Measurements from ENCODE around the gene EPB41L2. TPM values are rescaled to one million over a fixed set of nuclear protein-coding genes. Genes with fewer than 3 reads are reported as not detected.
"Not testable (repeated sequence)": the region's sequence is repeated elsewhere in the genome, so short reads cannot be mapped to it uniquely, and the experiment has no call there.

Gene EPB41L2
- total RNA-seq, 1 experiment from 2014 or later = 17.5 TPM

DNA sequence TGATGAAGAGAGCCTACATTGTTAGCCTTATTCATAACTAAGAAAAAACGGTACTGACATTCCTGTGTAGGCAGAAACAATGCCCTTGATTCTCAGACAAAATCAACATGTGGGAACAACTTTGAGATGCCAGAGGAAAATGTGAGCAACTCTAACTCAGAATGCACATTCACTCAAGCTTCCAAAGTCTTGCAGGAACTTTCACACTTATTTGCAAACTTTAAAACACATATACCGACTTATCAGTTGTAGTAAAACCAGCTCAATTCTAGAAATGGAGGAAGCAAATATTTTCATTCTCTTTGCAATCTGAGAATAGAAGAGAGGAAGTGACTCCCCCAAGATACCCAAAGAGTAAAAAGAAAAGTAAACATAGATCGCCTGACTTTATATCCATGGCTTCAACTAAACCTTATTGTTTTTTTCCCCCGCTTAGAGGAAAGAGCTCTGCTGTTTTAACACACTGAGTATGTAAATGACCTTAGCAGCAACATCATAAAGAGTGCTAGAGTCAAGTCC lies 117.6 kb downstream of the EPB41L2 start:
- DNase-seq (ENCODE audit: low spot score) = no peak

DNA sequence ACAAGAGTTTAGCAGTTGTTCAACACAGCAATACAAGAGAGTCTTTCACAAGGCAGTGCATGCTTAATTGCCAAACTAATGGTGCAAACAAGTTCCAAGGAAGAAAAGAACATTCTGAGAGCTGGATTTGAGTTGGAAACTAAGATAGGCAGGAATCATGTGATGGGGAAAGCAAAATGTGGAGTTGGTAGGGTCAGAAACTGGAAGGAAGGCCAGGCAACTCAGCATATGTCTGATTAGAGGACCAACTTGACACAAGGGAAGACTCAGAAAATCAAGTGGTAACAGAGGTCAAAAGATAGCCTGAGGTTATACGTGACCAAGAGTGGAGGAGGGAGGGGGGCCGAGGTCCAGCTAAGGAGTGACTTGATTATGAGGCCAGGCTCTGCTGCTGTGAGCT lies 118.6 kb downstream of the EPB41L2 start:
- no peak for DNase-seq (ENCODE audit: low spot score)

DNA sequence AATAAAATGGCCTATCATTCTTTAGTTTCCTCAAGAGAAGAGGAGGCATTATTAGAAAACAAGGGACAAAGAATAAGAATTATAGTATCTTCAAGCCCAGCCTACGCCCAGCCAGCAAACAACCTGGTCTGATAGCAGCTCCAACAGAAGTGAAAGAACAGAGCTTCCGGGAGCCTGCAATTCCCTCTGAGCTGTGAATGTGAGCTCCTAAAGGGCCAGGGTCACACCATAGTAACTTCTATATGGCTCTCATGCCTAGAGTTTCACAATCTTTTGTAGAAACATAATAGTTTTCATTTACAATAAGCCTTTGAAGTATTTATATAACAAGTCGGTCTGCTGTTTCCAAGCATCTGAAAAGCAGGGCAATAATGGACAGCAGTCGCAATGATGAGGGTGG lies 119.3 kb downstream of the EPB41L2 start:
- no peak for DNase-seq (ENCODE audit: low spot score)

DNA sequence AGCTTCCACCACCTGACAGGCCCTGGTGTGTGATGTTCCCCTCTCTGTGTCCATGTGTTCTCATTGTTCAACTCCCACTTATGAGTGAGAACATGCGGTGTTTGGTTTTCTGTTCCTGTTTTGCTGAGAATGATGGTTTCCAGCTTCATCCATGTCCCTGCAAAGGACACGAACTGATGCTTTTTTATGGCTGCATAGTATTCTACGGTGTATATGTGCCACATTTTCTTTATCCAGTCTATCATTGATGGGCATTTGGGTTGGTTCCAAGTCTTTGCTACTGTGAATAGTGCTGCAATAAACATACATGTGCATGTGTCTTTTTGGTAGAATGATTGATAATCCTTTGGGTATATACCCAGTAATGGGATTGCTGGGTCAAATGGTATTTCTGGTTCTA lies 120.3 kb downstream of the EPB41L2 start:
- not testable (repeated sequence) for DNase-seq (ENCODE audit: low spot score)

DNA sequence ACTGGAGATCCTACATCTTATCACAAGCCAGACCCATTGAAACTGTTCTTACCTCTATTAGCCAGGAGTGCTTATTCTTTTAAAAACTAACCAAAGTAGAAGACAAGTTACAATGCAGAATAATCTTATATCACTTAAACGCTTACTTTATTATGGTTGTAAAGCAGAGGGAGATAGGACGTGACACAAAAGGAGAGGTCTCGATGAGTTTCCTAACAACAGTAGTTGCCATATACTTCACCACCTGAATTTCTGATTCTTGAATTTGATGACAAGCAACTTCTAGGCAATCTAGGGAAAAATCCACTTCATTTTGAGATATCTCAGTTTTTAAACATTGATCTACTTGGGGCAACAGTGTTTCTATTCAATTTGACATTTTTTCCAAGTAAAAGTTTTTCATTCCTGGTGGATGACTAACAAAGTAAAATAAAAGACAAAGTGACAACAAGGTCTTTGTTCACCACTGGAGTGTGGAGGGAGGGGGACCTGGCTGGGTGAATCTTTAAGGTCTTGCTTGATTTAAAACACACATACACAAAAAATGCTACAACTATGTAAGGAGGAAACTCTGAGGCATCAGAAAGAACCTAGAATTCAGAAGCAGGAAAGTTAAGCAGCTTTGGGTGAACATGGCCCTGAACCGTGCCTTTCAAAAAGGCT lies 125.0 kb downstream of the EPB41L2 start:
- peak; percentile 60 for DNase-seq (ENCODE audit: low spot score)

DNA sequence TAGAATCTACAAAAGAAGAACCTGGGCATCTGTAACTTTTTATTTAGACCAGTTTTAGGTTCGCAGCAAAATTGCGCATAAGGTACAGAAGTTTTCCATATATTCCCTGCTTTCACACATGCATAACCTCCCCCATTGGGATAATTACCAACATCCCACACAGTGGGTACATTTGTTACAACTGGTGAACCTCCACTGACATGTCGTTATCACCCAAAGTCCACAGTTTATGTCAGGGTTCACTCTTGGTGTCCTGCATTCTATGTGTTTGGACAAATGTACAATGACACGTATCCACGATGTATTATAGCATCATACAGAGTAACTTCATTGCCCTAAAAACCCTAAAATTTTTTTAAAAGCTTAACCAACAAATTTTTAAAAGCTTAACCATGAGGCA lies 126.1 kb downstream of the EPB41L2 start:
- no peak for DNase-seq (ENCODE audit: low spot score)

DNA sequence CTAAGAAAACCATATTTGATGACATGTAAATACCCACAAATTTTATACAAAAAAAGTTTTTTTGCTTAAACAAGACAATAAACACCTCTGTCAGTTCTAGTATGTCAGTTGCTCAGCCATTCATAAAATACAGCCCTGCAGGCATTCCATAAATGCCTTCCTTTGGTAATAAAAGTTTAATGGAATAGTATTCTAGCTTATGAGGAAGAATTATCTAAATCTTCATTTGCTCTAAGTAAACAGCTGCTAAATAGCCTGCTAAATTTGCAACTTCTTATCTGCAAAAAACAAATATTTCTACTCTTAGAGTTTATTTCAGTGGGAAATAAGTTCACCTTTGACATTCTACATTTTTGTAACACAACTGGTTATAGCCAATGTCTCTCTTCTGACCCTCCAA lies 127.1 kb downstream of the EPB41L2 start:
- peak; percentile 9 for DNase-seq (ENCODE audit: low spot score)

DNA sequence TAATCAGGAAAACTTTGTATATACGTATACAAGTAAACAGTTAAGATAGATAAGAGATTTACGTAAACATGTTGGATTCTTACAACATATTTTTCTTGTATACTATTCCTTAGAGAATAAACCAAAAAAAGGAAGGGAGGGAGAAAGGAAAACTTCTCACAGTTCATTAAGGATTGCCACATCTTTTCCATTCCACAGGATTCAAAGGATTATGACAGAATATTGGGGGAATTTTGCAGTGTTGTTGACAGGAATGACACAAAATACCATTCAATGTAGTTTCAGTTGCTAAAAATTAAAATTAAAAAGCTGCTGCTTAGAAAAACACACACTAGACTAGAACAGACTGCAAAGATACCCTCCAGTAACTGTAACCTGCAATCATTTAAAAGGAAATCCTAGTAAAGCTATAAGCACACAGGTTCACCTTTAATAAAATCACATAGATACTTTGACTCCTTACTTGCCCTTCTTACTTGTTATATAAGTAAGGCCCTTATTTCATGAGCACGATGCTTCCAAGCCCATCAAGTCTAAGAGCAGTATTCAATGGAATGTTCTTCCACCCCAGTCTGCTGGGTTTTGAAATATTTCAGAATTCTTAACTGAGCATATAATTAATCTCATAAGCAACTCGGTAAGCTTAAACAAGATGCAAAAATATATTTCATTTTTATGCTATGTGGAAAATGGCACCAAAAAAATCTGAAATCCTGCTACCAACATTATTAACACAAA lies 128.0 kb downstream of the EPB41L2 start:
- DNase-seq (ENCODE audit: low spot score) = no peak

DNA sequence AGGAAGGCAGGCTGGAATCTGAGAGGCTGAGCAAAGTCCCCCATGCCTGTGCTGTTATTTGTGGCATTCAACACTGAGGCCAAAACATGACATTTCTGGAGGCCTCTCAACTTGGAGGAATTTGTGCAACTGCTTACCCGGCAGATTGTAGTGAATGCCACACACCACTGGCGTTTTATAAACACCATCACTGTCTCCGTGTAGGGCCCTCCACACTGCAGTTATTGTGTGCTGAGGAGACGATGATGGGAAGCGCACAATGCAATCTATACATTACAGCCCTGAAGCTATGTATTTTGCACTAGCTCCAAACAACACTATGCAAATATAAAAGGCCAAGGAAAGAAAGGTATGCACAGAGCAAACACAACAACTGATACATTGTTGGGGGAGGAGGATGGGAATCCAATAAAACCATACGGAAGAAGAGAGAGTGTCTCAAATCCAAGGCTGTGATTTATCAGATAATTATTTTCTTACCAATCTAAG lies 129.3 kb downstream of the EPB41L2 start:
- no peak for DNase-seq (ENCODE audit: low spot score)

DNA sequence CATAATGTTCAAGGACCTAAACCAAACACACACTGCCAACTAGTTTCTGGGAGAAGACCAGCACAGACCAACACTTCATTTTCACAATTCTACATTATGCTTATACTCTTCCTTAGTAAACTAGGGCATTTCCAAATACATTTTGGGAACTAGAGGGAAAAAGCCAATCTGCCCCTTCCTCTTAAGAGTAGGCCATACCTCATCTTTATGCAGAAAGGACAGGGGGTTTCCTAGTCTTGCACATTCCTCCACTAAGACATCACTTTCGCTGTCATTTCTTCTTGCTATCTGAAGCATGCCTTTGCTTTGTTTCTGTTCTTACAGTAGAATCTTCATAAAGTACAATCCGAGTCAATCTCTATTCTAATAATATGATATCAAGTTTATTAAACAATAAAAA lies 130.1 kb downstream of the EPB41L2 start:
- no peak for DNase-seq (ENCODE audit: low spot score)

DNA sequence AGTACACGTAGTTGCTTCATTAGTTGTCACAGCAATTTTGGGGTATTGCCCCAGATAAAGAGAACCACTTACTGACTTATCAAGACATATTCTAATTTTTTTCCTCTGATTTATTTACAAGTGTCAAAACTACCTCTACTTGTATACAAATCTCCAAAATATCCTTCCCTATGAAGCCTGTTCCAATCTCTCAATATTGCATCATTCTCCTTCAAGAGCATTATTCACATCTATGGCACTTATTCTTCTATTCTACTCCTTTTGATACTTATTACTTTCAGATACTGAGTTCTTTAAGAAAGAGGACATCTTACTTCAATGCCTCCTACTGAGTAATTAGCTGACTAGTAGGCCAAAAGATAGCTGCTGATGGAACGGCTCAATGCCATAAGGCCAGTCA lies 130.6 kb downstream of the EPB41L2 start:
- DNase-seq (ENCODE audit: low spot score) = no peak

DNA sequence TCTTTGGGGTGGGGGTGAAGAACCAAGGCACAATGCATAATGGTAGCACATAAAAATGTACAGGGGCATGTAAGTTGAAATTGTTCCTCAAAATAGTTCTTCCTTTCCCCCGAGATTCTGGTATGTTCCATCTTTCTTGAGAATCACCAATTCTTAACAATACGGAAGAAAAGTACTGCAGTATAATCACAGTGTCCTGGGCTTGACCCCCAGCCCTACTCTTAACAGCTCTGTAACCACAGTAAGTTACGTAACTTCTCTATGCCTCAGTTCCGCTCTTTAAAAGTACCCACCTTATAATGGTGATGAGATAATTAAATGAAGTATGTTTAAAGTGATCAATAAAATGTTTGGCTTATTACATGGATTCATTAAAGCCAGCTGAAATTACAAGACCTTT lies 131.4 kb downstream of the EPB41L2 start:
- no peak for DNase-seq (ENCODE audit: low spot score)

DNA sequence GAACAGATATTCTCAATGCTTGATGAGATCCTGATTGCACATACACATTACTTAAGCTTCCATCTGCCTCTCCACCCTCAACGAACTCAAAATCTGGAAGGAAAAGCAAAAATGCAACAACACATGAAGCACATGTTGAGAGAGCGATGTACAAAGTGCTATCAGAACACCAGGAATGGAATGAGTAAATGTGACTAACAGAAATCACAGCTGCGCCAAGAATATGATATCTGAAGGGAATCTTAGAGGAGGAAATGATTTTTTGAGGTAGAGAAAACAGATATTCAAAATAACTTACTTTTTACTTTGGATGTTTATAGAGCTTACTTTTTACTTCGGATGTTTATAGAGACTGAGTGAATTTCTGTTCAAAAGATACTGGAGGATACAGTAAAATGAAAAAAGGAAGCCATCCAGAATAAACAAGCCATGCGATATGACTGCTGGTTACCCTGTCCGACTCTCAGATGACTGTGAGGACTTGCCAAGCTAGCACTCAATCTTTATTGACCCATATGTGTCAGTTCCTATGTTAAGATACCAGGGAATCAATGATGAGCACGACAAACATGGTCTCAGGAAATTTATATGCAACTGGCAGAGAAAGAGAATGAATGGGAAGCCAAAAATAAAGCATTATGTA lies 133.9 kb downstream of the EPB41L2 start:
- no peak for DNase-seq (ENCODE audit: low spot score)

DNA sequence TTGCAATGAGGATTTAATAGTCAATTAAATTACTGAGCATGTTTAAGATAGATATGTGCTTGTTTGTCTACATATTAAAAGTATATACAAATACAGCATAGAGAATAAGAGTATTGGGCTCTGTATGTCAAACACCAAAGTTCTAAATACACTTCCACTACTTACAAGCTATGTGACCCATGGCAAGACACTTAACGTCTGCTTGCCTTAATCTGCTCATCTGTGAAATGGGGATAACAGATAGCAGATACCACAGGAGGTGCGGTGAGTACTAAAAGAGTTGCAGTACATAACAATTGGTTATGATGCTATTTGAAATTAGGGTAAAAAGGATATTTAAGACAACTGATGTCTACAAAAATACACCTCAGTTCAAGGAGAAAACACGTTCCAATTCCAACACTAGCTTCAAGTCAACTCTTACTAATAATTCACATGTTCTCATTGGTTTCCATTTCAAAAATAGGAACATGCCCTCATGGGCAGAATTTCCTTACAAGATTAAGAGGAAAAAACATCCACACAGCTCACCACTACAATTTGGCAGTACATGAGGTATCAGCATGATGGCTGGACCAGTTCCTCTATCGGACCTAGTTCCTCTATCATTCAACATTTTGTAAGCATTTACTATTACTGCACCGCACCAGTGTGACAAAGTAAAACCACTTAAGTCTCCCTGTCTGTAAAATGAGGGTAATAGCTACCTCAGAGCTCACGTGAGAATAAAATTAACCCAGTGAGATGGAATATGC lies 134.7 kb downstream of the EPB41L2 start:
- DNase-seq (ENCODE audit: low spot score) = no peak

DNA sequence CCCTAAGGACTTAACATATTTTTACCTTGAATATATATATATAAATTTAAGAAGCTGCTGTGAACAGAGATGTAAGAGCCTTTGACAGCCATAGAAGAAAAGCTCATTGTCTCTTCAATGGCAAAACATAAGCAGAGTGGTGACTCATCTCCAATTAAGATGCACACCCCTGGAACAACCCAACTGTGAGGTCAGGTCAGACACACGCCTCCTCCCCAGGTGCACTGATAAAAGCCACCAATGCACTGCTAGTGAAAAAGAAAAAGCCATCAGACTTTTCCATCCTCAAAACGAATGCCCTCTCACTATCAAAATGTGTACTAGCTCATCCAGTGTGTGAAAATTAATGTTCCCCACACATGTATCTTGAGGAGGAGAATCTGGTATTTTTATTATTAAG lies 135.7 kb downstream of the EPB41L2 start:
- DNase-seq (ENCODE audit: low spot score) = peak; percentile 62

DNA sequence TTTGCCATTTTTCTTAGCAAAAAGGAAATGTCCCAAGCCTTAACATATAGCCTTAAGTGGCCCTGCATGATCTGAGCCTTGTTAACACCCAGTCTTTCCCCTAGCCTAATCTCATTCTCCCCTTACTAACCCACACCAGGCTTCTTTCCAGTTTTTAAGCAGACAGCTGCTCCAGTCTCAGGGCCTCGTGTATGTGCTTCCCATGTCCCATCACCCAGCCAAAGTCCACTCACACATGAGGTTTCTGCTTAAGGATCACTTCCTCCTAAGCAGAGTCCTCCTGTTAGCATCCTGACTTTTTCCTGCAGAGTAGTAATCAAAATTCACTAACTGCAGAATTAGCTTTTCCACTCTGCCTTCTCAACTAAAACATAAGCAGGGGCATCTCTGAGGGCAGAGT lies 139.7 kb downstream of the EPB41L2 start:
- no peak for DNase-seq (ENCODE audit: low spot score)

DNA sequence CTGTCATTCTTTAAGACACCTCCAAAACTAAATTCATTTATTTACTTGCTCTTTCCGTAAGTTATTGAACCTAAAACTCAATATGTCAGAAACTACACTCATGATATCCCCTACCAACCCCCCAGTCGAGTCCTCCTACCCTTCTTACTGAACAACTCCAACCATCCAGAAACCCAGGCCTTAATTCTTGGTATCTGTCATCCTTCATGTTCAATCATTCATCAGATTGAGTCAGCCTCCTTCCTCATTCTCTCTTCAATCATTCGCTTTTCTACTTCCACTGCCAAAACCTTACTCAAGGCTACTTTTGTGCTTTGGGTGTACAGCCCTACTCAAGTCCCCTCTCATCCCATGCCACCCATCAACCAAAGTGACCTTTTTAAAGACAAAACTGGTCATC lies 140.1 kb downstream of the EPB41L2 start:
- DNase-seq (ENCODE audit: low spot score) = no peak

DNA sequence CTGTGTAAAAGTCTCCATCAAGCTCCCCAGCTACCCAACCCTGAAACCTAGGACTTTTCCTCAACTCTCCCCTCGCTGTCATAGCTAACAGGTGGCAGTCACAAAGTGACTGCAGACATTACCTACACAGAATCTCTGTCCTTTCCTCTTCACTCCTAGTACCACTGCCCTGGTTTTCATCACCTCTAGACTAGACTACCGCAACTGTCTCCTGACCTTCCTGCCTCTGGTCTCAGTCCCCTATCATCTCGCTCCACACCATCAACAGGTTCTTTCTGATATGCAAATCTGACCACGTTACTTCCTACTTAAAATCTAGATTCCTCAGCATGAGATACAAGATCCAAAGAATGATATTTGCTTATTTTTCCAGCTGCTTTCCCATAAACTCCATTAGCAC lies 142.1 kb downstream of the EPB41L2 start:
- DNase-seq (ENCODE audit: low spot score) = no peak

DNA sequence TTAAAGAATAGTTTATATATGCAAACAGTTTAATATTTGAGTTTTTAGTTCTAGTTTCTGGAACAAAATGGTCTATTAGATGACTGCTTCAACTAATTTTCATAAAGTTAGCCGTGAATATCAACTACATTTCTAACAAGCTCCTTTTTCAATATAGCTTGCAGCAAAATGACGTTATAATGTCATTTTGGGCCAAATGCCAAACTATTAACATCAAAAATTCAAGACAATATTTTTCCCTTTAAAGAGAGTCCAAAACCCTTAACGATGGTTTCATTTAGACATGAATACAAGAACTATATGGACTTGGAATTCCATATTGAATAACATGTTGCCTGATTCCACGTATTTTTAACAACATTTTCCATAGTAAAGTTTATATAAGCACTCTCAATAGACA lies 144.9 kb downstream of the EPB41L2 start:
- no peak for DNase-seq (ENCODE audit: low spot score)

DNA sequence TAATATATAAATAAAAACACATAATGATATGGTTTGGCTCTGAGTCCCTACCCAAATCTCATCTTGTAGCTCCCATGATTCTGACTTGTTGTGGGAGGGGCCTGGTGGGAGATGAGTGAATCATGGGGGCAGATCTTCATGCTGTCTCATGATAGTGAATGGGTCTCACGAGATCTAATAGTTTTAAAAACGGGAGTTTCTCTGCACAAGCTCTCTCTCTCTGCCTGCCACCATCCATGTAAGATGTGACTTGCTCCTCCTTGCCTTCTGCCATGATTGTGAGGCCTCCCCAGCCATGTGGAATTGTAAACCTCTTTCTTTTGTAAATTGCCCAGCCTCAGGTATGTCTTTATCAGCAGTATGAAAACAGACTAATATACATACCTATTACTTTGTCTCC lies 147.4 kb downstream of the EPB41L2 start:
- not testable (repeated sequence) for DNase-seq (ENCODE audit: low spot score)

DNA sequence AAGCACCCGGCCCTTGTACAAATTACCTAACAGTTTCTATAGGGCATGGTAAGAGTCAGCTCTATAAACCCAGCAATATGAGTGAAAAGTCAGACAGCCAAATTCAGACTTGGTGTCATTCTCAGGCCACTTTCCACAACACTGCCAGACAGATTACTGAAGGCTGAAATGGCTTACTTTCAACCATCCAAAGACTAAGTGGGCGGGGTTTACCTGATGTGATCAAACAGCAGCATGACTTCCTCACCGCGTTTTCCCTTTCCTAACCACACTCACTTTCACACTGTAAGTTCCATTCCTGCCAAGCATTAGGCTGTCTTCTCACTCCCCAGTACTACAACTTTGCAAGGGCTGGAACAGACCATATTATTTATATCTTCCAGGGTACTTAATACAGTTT lies 149.9 kb downstream of the EPB41L2 start:
- DNase-seq (ENCODE audit: low spot score) = no peak

DNA sequence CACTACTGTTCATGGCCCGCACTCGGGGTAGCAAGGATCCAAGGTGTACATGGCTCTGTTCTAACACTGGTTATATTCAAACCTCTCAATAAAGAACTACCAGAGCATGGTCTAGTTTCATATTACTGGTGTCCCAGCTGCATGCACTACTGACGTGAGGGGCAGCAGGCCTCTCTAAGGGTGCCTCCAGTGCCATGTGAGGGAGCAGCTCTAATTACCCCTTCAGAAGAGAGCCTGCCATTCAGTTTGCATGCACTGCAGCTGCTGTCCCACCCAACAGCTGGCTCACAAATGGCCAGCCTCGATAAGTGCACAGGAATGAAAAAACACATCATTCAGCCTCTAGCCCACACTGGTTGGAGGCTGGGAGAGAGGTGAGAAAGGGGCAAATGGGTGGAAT lies 150.6 kb downstream of the EPB41L2 start:
- no peak for DNase-seq (ENCODE audit: low spot score)
